ENCODE results near the gene USP9X.
"Not testable (repeated sequence)": the region's sequence is repeated elsewhere in the genome, so short reads cannot be mapped to it uniquely, and the experiment has no call there.

The USP9X gene

DNA sequence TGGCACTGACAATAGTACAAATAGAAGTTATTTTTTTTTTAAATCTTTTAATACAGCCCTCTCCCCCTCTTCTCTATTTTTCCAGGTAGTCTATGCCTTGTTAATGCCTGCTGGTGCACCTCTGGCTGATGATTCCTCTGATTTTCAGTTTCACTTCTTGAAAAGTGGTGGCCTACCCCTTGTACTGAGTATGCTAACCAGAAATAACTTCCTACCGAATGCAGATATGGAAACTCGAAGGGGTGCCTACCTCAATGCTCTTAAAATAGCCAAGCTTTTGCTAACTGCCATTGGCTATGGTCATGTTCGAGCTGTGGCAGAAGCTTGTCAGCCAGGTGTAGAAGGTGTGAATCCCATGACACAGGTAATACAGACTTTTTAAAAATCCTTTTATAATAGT is 99.1 kb downstream of the USP9X start (continued):
- TF ChIP-seq POU6F1 (CRISPR knock-in tag; IDR thresholded peaks at IDR 0.05; ENCODE audit: borderline replicate concordance, low read depth) = no peak

- ATAC-seq = not testable (repeated sequence)
Observed at GRCh38 chrX:41186946-41187345, 101.7 kb downstream of the USP9X start.

- TF ChIP-seq RARB (CRISPR knock-in tag; IDR thresholded peaks at IDR 0.05) (no peak), SNAI2 (CRISPR knock-in tag; IDR thresholded peaks at IDR 0.05) (no peak), ARNTL (CRISPR knock-in tag; IDR thresholded peaks at IDR 0.05; ENCODE audit: borderline replicate concordance, low read depth) (no peak), ZNF565 (CRISPR knock-in tag; conservative IDR thresholded peaks at IDR 0.05; ENCODE audit: low read depth) (no peak), PPARA (CRISPR knock-in tag; IDR thresholded peaks at IDR 0.05; ENCODE audit: borderline replicate concordance) (no peak), ZC3H10 (CRISPR knock-in tag; IDR thresholded peaks at IDR 0.05) (no peak)
- TF ChIP-seq, protein P1, sequence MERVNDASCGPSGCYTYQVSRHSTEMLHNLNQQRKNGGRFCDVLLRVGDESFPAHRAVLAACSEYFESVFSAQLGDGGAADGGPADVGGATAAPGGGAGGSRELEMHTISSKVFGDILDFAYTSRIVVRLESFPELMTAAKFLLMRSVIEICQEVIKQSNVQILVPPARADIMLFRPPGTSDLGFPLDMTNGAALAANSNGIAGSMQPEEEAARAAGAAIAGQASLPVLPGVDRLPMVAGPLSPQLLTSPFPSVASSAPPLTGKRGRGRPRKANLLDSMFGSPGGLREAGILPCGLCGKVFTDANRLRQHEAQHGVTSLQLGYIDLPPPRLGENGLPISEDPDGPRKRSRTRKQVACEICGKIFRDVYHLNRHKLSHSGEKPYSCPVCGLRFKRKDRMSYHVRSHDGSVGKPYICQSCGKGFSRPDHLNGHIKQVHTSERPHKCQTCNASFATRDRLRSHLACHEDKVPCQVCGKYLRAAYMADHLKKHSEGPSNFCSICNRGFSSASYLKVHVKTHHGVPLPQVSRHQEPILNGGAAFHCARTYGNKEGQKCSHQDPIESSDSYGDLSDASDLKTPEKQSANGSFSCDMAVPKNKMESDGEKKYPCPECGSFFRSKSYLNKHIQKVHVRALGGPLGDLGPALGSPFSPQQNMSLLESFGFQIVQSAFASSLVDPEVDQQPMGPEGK (CRISPR knock-in tag; IDR thresholded peaks at IDR 0.05; ENCODE audit: borderline replicate concordance) = no peak
Observed at GRCh38 chrX:41189156-41189555, 103.9 kb downstream of the USP9X start.

DNA sequence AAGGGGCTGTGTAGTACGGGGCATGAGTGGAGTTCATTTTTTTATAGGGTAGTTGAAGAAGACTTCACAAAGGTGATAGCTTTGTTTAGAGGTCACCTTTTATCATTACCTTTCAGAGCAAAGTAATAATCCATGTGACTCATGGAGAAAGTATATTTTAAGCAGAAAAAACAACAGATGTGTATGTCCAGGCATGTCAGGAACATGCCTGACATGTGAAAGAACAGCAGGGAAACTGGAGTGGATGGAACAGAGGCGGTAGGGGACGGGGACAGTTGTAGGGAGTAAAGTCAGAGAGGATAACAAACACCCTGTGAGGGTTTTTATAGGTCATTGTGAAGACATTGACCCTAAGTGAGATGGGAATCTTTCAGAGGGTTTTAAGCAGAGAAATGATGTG is 107.6 kb downstream of the USP9X start:
- no peak for ATAC-seq

More at GRCh38 chrX:41189156-41189555, 103.9 kb downstream of the USP9X start:
- ATAC-seq = no peak

GRCh38 chrX:41198410-41198809 is 113.2 kb downstream of the USP9X start:
- ATAC-seq = no peak
- TF ChIP-seq ZNF8 (CRISPR knock-in tag; IDR thresholded peaks at IDR 0.05) (no peak), ESRRG (CRISPR knock-in tag; IDR thresholded peaks at IDR 0.05) (no peak), PPARA (CRISPR knock-in tag; IDR thresholded peaks at IDR 0.05; ENCODE audit: borderline replicate concordance) (no peak), TCF4 (CRISPR knock-in tag; IDR thresholded peaks at IDR 0.05; ENCODE audit: borderline replicate concordance) (no peak), ZNF70 (CRISPR knock-in tag; IDR thresholded peaks at IDR 0.05) (no peak), ZFP30 (CRISPR knock-in tag; IDR thresholded peaks at IDR 0.05) (no peak), ARNTL (CRISPR knock-in tag; IDR thresholded peaks at IDR 0.05; ENCODE audit: borderline replicate concordance, low read depth) (no peak), ZC3H10 (CRISPR knock-in tag; IDR thresholded peaks at IDR 0.05) (no peak), CSDC2 (CRISPR knock-in tag; IDR thresholded peaks at IDR 0.05) (no peak), ZFP3 (CRISPR knock-in tag; IDR thresholded peaks at IDR 0.05) (no peak), SNAI2 (CRISPR knock-in tag; IDR thresholded peaks at IDR 0.05) (no peak), BACH2 (CRISPR knock-in tag; IDR thresholded peaks at IDR 0.05; ENCODE audit: borderline replicate concordance) (no peak)
- TF ChIP-seq, protein P2, sequence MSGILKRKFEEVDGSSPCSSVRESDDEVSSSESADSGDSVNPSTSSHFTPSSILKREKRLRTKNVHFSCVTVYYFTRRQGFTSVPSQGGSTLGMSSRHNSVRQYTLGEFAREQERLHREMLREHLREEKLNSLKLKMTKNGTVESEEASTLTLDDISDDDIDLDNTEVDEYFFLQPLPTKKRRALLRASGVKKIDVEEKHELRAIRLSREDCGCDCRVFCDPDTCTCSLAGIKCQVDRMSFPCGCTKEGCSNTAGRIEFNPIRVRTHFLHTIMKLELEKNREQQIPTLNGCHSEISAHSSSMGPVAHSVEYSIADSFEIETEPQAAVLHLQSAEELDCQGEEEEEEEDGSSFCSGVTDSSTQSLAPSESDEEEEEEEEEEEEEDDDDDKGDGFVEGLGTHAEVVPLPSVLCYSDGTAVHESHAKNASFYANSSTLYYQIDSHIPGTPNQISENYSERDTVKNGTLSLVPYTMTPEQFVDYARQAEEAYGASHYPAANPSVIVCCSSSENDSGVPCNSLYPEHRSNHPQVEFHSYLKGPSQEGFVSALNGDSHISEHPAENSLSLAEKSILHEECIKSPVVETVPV (CRISPR knock-in tag; IDR thresholded peaks at IDR 0.05) = no peak

More for the DNA sequence above, 107.6 kb downstream of the USP9X start:
- no peak for TF ChIP-seq ZNF70 (CRISPR knock-in tag; IDR thresholded peaks at IDR 0.05)
- TF ChIP-seq SNAI2 (CRISPR knock-in tag; IDR thresholded peaks at IDR 0.05) = no peak
- no peak for TF ChIP-seq TCF4 (CRISPR knock-in tag; IDR thresholded peaks at IDR 0.05; ENCODE audit: borderline replicate concordance)
- TF ChIP-seq, protein P3, sequence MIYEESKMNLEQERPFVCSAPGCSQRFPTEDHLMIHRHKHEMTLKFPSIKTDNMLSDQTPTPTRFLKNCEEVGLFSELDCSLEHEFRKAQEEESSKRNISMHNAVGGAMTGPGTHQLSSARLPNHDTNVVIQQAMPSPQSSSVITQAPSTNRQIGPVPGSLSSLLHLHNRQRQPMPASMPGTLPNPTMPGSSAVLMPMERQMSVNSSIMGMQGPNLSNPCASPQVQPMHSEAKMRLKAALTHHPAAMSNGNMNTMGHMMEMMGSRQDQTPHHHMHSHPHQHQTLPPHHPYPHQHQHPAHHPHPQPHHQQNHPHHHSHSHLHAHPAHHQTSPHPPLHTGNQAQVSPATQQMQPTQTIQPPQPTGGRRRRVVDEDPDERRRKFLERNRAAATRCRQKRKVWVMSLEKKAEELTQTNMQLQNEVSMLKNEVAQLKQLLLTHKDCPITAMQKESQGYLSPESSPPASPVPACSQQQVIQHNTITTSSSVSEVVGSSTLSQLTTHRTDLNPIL (CRISPR knock-in tag; IDR thresholded peaks at IDR 0.05; ENCODE audit: low read depth) = no peak
- no peak for TF ChIP-seq OSR1 (CRISPR knock-in tag; IDR thresholded peaks at IDR 0.05)
- TF ChIP-seq RARB (CRISPR knock-in tag; IDR thresholded peaks at IDR 0.05) = no peak
- TF ChIP-seq, protein P2 (CRISPR knock-in tag; IDR thresholded peaks at IDR 0.05) = no peak
- TF ChIP-seq CSDC2 (CRISPR knock-in tag; IDR thresholded peaks at IDR 0.05) = no peak
- TF ChIP-seq, protein P1 (CRISPR knock-in tag; IDR thresholded peaks at IDR 0.05; ENCODE audit: borderline replicate concordance) = no peak

Measured in SK-N-SH treated with all-trans-retinoic acid at 6 μM for 48 hours (cell line).